Measurements from ENCODE around the gene EPRS1.

Gene EPRS1

GRCh38 chr1:220038640-220039039, 7.7 kb downstream of the EPRS1 start:
- no peak for TF ChIP-seq NFIC (IDR thresholded peaks at IDR 0.05)
- TF ChIP-seq, protein P1, sequence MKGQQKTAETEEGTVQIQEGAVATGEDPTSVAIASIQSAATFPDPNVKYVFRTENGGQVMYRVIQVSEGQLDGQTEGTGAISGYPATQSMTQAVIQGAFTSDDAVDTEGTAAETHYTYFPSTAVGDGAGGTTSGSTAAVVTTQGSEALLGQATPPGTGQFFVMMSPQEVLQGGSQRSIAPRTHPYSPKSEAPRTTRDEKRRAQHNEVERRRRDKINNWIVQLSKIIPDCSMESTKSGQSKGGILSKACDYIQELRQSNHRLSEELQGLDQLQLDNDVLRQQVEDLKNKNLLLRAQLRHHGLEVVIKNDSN (IDR thresholded peaks at IDR 0.05), result no peak
- TF ChIP-seq CEBPB (IDR thresholded peaks at IDR 0.05), result no peak
- TF ChIP-seq FOXM1 (IDR thresholded peaks at IDR 0.05; ENCODE audit: borderline replicate concordance, low read depth), result no peak
- TF ChIP-seq CREB1 (IDR thresholded peaks at IDR 0.05; ENCODE audit: low read depth), result no peak

GRCh38 chr1:220032911-220033310, 13.4 kb downstream of the EPRS1 start:
- TF ChIP-seq, protein P2, sequence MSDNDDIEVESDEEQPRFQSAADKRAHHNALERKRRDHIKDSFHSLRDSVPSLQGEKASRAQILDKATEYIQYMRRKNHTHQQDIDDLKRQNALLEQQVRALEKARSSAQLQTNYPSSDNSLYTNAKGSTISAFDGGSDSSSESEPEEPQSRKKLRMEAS (IDR thresholded peaks at IDR 0.05), result no peak
- TF ChIP-seq TCF12 (IDR thresholded peaks at IDR 0.05; ENCODE audit: low read depth) (no peak), CEBPB (IDR thresholded peaks at IDR 0.05) (no peak), YY1 (IDR thresholded peaks at IDR 0.05; ENCODE audit: low read depth) (no peak), CREB1 (IDR thresholded peaks at IDR 0.05; ENCODE audit: low read depth) (no peak), EGR1 (IDR thresholded peaks at IDR 0.05) (no peak), EP300 (IDR thresholded peaks at IDR 0.05; ENCODE audit: borderline replicate concordance) (no peak), FOXM1 (IDR thresholded peaks at IDR 0.05; ENCODE audit: borderline replicate concordance, low read depth) (no peak), ZBTB7A (IDR thresholded peaks at IDR 0.05; ENCODE audit: low read depth) (no peak), NFIC (IDR thresholded peaks at IDR 0.05) (no peak), TAF1 (IDR thresholded peaks at IDR 0.05; ENCODE audit: low read depth) (no peak)
- TF ChIP-seq, protein P3, sequence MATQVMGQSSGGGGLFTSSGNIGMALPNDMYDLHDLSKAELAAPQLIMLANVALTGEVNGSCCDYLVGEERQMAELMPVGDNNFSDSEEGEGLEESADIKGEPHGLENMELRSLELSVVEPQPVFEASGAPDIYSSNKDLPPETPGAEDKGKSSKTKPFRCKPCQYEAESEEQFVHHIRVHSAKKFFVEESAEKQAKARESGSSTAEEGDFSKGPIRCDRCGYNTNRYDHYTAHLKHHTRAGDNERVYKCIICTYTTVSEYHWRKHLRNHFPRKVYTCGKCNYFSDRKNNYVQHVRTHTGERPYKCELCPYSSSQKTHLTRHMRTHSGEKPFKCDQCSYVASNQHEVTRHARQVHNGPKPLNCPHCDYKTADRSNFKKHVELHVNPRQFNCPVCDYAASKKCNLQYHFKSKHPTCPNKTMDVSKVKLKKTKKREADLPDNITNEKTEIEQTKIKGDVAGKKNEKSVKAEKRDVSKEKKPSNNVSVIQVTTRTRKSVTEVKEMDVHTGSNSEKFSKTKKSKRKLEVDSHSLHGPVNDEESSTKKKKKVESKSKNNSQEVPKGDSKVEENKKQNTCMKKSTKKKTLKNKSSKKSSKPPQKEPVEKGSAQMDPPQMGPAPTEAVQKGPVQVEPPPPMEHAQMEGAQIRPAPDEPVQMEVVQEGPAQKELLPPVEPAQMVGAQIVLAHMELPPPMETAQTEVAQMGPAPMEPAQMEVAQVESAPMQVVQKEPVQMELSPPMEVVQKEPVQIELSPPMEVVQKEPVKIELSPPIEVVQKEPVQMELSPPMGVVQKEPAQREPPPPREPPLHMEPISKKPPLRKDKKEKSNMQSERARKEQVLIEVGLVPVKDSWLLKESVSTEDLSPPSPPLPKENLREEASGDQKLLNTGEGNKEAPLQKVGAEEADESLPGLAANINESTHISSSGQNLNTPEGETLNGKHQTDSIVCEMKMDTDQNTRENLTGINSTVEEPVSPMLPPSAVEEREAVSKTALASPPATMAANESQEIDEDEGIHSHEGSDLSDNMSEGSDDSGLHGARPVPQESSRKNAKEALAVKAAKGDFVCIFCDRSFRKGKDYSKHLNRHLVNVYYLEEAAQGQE (IDR thresholded peaks at IDR 0.05; ENCODE audit: low read depth), result no peak
- TF ChIP-seq, protein P1 (IDR thresholded peaks at IDR 0.05), result no peak

- TF ChIP-seq TCF12 (IDR thresholded peaks at IDR 0.05; ENCODE audit: low read depth) (no peak), ZBTB7A (IDR thresholded peaks at IDR 0.05; ENCODE audit: low read depth) (no peak), RAD21 (IDR thresholded peaks at IDR 0.05; ENCODE audit: low read depth) (no peak), CEBPB (IDR thresholded peaks at IDR 0.05) (no peak), FOXM1 (IDR thresholded peaks at IDR 0.05; ENCODE audit: borderline replicate concordance, low read depth) (no peak), EGR1 (IDR thresholded peaks at IDR 0.05) (no peak), TEAD4 (IDR thresholded peaks at IDR 0.05) (no peak), TAF1 (IDR thresholded peaks at IDR 0.05; ENCODE audit: low read depth) (no peak), CREB1 (IDR thresholded peaks at IDR 0.05; ENCODE audit: low read depth) (no peak), NFIC (IDR thresholded peaks at IDR 0.05) (no peak), YY1 (IDR thresholded peaks at IDR 0.05; ENCODE audit: low read depth) (no peak), EP300 (IDR thresholded peaks at IDR 0.05; ENCODE audit: borderline replicate concordance) (no peak)
- TF ChIP-seq, protein P1 (IDR thresholded peaks at IDR 0.05), result no peak
- TF ChIP-seq, protein P2 (IDR thresholded peaks at IDR 0.05), result no peak
- TF ChIP-seq, protein P3 (IDR thresholded peaks at IDR 0.05; ENCODE audit: low read depth), result no peak
Measured at GRCh38 chr1:220031287-220031686, 15.0 kb downstream of the EPRS1 start.

- TF ChIP-seq FOXM1 (IDR thresholded peaks at IDR 0.05; ENCODE audit: borderline replicate concordance, low read depth) (no peak), TAF1 (IDR thresholded peaks at IDR 0.05; ENCODE audit: low read depth) (no peak), YY1 (IDR thresholded peaks at IDR 0.05; ENCODE audit: low read depth) (no peak), EP300 (IDR thresholded peaks at IDR 0.05; ENCODE audit: borderline replicate concordance) (no peak), NFIC (IDR thresholded peaks at IDR 0.05) (no peak), RAD21 (IDR thresholded peaks at IDR 0.05; ENCODE audit: low read depth) (no peak), CEBPB (IDR thresholded peaks at IDR 0.05) (no peak), CREB1 (IDR thresholded peaks at IDR 0.05; ENCODE audit: low read depth) (no peak), TCF12 (IDR thresholded peaks at IDR 0.05; ENCODE audit: low read depth) (no peak), ZBTB7A (IDR thresholded peaks at IDR 0.05; ENCODE audit: low read depth) (no peak), TEAD4 (IDR thresholded peaks at IDR 0.05) (no peak), EGR1 (IDR thresholded peaks at IDR 0.05) (no peak)
- TF ChIP-seq, protein P1 (IDR thresholded peaks at IDR 0.05), result no peak
- TF ChIP-seq, protein P3 (IDR thresholded peaks at IDR 0.05; ENCODE audit: low read depth), result no peak
- TF ChIP-seq, protein P2 (IDR thresholded peaks at IDR 0.05), result no peak
Measured at GRCh38 chr1:220028346-220028895, 17.9 kb downstream of the EPRS1 start.
